Endothelial cell of umbilical vein (primary cell): Measurements from ENCODE around the gene SLC38A8. TPM values are rescaled to one million over a fixed set of nuclear protein-coding genes. Genes with fewer than 3 reads are reported as not detected.

Experiments used
- BruUV-seq: library from RNA; stranded (reverse); fragments of 400-500 nt; replicated peaks from 2 replicates; lab custom pipeline; 2021; lab: Mats Ljungman, UMichigan
- CTCF ChIA-PET: fragments of 300-600, 350-600 bp; sonication (Branson Sonifier 250); formaldehyde crosslinking; loops from one replicate; lab custom pipeline; 2021; ENCODE audit warnings: antibody characterized with exemption, inconsistent platforms; lab: Charles Lee
- POLR2A ChIA-PET: fragments of 300-600, 350-600 bp; sonication (Branson Sonifier 250); formaldehyde crosslinking; loops from one replicate; lab custom pipeline; 2021; ENCODE audit warnings: antibody characterized with exemption, inconsistent platforms; lab: Charles Lee
- DNase-seq: peaks from one replicate; pipeline ENCODE4 v3.0.0-alpha.2; 2011; ENCODE audit warnings: low read depth, low spot score
- FAIRE-seq: peaks from 2 replicates; lab custom pipeline; 2011; peaks lifted over from hg19 to GRCh38; lab: Jason Lieb, UNC
- H2AFZ ChIP-seq: 2 replicates; pipeline ENCODE4 v1.6.0; 2012; ENCODE audit warnings: low read depth, low read length, control low read depth, inconsistent platforms
- H3K27ac ChIP-seq: 2 replicates; pipeline ENCODE4 v1.5.1; 2011; ENCODE audit warnings: low read depth, mild to moderate bottlenecking, control low read depth, low read length, moderate library complexity; ENCODE audit not compliant: insufficient read depth
- H3K27me3 ChIP-seq, 2 experiments: 2 replicates each; pipeline versions ENCODE4 v1.6.0 to v1.6.1; 2011; ENCODE audit warnings: low read length in 2 of 2, mixed read lengths in 1 of 2; ENCODE audit not compliant: control insufficient read depth in 2 of 2, insufficient read depth in 2 of 2
- H3K36me3 ChIP-seq, 2 experiments: 2 replicates in 1 of 2; 3 replicates in 1 of 2; pipeline ENCODE4 v1.5.1; 2011; ENCODE audit warnings: low read length in 2 of 2, mild to moderate bottlenecking in 1 of 2, moderate library complexity in 1 of 2; ENCODE audit not compliant: control insufficient read depth in 2 of 2, insufficient read depth in 2 of 2; ENCODE audit errors: extremely low read depth in 1 of 2
- H3K4me1 ChIP-seq: 3 replicates; pipeline ENCODE4 v1.5.1; 2011; ENCODE audit warnings: mild to moderate bottlenecking, low read length; ENCODE audit not compliant: control insufficient read depth, insufficient read depth; ENCODE audit errors: extremely low read depth
- H3K4me2 ChIP-seq: 2 replicates; pipeline ENCODE4 v1.6.1; 2011; ENCODE audit warnings: low read length, control low read depth, mixed read lengths; ENCODE audit not compliant: insufficient read depth
- H3K4me3 ChIP-seq, 3 experiments: fragments of 200-600 bp in 1 of 3; sonication (generic), shearing (Covaris generic) in 1 of 3; replicated peaks in 1 of 3; 2 replicates each; pipeline ENCODE4 v1.5.1; 2011 to 2016; ENCODE audit warnings: control low read depth in 3 of 3, low read length in 3 of 3, mild to moderate bottlenecking in 2 of 3, inconsistent platforms in 1 of 3, low read depth in 1 of 3, moderate library complexity in 1 of 3; ENCODE audit not compliant: insufficient read depth in 1 of 3
- H3K79me2 ChIP-seq: 2 replicates; pipeline ENCODE4 v1.6.0; 2012; ENCODE audit warnings: low read length, inconsistent platforms; ENCODE audit not compliant: control insufficient read depth, insufficient read depth
- H3K9ac ChIP-seq: replicated peaks from 2 replicates; pipeline ENCODE3; 2011; ENCODE audit warnings: low read length, control low read depth; ENCODE audit not compliant: insufficient read depth; ENCODE audit errors: extremely low read depth
- H3K9me1 ChIP-seq: replicated peaks from 3 replicates; pipeline ENCODE4 v1.6.0; 2011; ENCODE audit warnings: mild to moderate bottlenecking, low read length; ENCODE audit not compliant: control insufficient read depth, insufficient read depth; ENCODE audit errors: extremely low read depth
- H3K9me3 ChIP-seq: replicated peaks from 2 replicates; pipeline ENCODE4 v1.5.1; 2012; ENCODE audit warnings: low read length, inconsistent platforms; ENCODE audit not compliant: control insufficient read depth, insufficient read depth
- H4K20me1 ChIP-seq: replicated peaks from 2 replicates; pipeline ENCODE3; 2011; ENCODE audit warnings: mild to moderate bottlenecking, low read length; ENCODE audit not compliant: control insufficient read depth, insufficient read depth; ENCODE audit errors: extremely low read depth
- EZH2 ChIP-seq: IDR thresholded peaks from 2 replicates; pipeline ENCODE4 v1.6.1; 2012; ENCODE audit warnings: borderline replicate concordance, low read depth, mild to moderate bottlenecking, moderate library complexity, low read length, inconsistent platforms; ENCODE audit not compliant: severe bottlenecking
- FOS ChIP-seq: IDR thresholded peaks from 2 replicates; pipeline ENCODE4 v1.6.1; 2011; ENCODE audit warnings: mild to moderate bottlenecking, low read length, moderate library complexity, borderline replicate concordance; ENCODE audit not compliant: insufficient read depth
- GATA2 ChIP-seq: IDR thresholded peaks from 2 replicates; pipeline ENCODE4 v1.7.0; 2011; ENCODE audit warnings: low read depth, mild to moderate bottlenecking, moderate library complexity, mixed read lengths, low read length; ENCODE audit not compliant: insufficient read length, insufficient read depth
- JUN ChIP-seq: IDR thresholded peaks from 2 replicates; pipeline ENCODE4 v1.6.1; 2011; ENCODE audit warnings: borderline replicate concordance, low read depth; ENCODE audit not compliant: insufficient read length, insufficient read depth
- MAX ChIP-seq: IDR thresholded peaks from 2 replicates; pipeline ENCODE4 v1.6.1; 2011; ENCODE audit not compliant: insufficient read depth, insufficient read length
- MYC ChIP-seq: IDR thresholded peaks from one replicate; pipeline ENCODE4 v1.6.1; 2011; ENCODE audit warnings: mild to moderate bottlenecking, low read depth, low read length
- POLR2A ChIP-seq: IDR thresholded peaks from 2 replicates; pipeline ENCODE4 v1.6.1; 2012; ENCODE audit warnings: low read depth, mild to moderate bottlenecking, control low read depth, low read length
- POLR2AphosphoS5 ChIP-seq: IDR thresholded peaks from 2 replicates; pipeline ENCODE4 v1.6.1; 2012; ENCODE audit warnings: low read depth, mild to moderate bottlenecking, control low read depth, low read length, moderate library complexity; ENCODE audit not compliant: insufficient read depth
- dilution Hi-C: fragments of 300-500 bp; cut with MboI; formaldehyde crosslinking; loops from one replicate; pipeline ENCODE4 v1.15.0; 2019; ENCODE audit warnings: low sequenced_read_pairs; ENCODE audit not compliant: extremely low pct_ligation_motif_present
- intact Hi-C: fragments of 100-400 bp; cut with micrococcal nuclease; formaldehyde crosslinking; loops from one replicate; pipeline ENCODE4 v1.10.0; 2022
- polyA plus RNA-seq, 4 experiments: library from polyadenylated mRNA; depleted of rRNA in 3 of 4; stranded (reverse) in 3 of 4; unstranded in 1 of 4; fragments of >200 nt; gene quantifications; 2 replicates each; pipeline versions ENCODE4 v1.2.1 to v1.2.3, GENCODE V29; 2011 to 2012; ENCODE audit warnings: missing spikeins in 1 of 4
- total RNA-seq: library from RNA; stranded (reverse); gene quantifications from 2 replicates; pipeline ENCODE4 v1.2.3, GENCODE V29; 2021

The SLC38A8 gene
- total and polyA plus RNA-seq, 2 donors (not counting 3 experiments of a cell fraction or from before 2014, with no cell fraction given) = not detected

GRCh38 chr16:84086341-84086740 is 43.7 kb upstream of the SLC38A8 start:
- dilution Hi-C loops = no loop called here
- H3K4me3 ChIP-seq = no peak overlapping the region
- no peak for DNase-seq
- no peak for TF ChIP-seq FOS
- no peak for TF ChIP-seq GATA2
- no peak for TF ChIP-seq JUN
- TF ChIP-seq MYC = no peak
- no peak for TF ChIP-seq MAX
- TF ChIP-seq POLR2A = no peak
- no peak for TF ChIP-seq POLR2AphosphoS5
- no peaks in the 10 kb centered on the region for H3K79me2 ChIP-seq
- no peak for FAIRE-seq
- no peaks in the 10 kb centered on the region for H3K9me3 ChIP-seq
- no peaks in the 10 kb centered on the region for H3K27me3 ChIP-seq
- intact Hi-C loops = no loop called here
- H2AFZ ChIP-seq = no peak overlapping the region
- H3K4me1 ChIP-seq = no peaks in the 10 kb centered on the region
- no peak overlapping the region for H3K4me2 ChIP-seq
- no peaks in the 10 kb centered on the region for H4K20me1 ChIP-seq
- no peaks in the 10 kb centered on the region for H3K9me1 ChIP-seq
- ChIA-PET POLR2A (no interaction called here), CTCF (interaction anchor here (0.8 to 2.5 kb wide), 2 partner anchors 46 to 101 kb away, joined by 3 to 21 read pairs; partner anchors contain the start of gene TAF1C)
- H3K27ac ChIP-seq = no peak overlapping the region
- H3K36me3 ChIP-seq = peaks cover 20 to 52% of the 10 kb centered on the region in 2 experiments
- H3K9ac ChIP-seq = no peak overlapping the region
- no TSS peak for BruUV-seq

DNA sequence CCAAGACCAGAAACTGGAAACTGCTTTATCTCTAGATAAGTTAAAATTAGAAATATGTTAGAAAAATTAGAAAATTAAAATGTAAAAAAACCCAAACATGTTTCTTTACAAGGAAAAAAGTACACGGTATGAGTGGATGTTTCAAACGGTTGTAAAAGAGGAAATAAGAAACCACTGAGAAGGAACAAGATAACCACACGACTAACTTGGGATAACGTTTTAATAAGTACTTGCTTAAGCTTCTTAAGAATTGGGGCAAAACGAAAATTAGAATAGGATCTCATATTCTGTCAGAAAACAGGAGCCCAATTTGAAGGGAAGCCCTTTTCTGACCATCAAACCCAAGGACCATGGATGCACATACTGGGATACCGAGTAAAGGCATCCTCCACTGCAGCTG is 43.2 kb upstream of the SLC38A8 start:
- no peaks in the 10 kb centered on the region for H4K20me1 ChIP-seq
- CTCF ChIA-PET = interaction anchor here (0.6 to 2.5 kb wide), 6 partner anchors 11 to 101 kb away, joined by 3 to 21 read pairs (median 4); partner anchors contain the start of genes MBTPS1 and TAF1C
- H3K9ac ChIP-seq = no peak overlapping the region
- no peak overlapping the region for H3K4me3 ChIP-seq
- FAIRE-seq (no peak), DNase-seq (no peak)
- no peaks in the 10 kb centered on the region for H3K4me1 ChIP-seq
- no peak overlapping the region for H2AFZ ChIP-seq
- H3K9me3 ChIP-seq = no peaks in the 10 kb centered on the region
- H3K27me3 ChIP-seq = no peaks in the 10 kb centered on the region
- H3K27ac ChIP-seq = no peak overlapping the region
- intact Hi-C loops = no loop called here
- no peak overlapping the region for H3K4me2 ChIP-seq
- H3K9me1 ChIP-seq = no peaks in the 10 kb centered on the region
- dilution Hi-C loops = no loop called here
- peaks cover 20 to 51% of the 10 kb centered on the region in 2 experiments for H3K36me3 ChIP-seq
- no peaks in the 10 kb centered on the region for H3K79me2 ChIP-seq
- no TSS peak for BruUV-seq
- POLR2A ChIA-PET = interaction anchor here (0.6 kb wide), 2 partner anchors 15 to 23 kb away, joined by 3 read pairs; no protein-coding TSS in a partner anchor
- TF ChIP-seq FOS (no peak), MAX (no peak), JUN (no peak), EZH2 (no peak)
